ENCODE data around the gene RUNX1.

RUNX1 gene

GRCh38 chr21:34991366-34991957 lies 57.6 kb downstream of the RUNX1 start:
- DNase-seq, result no peak

GRCh38 chr21:34990842-34991241 lies 58.3 kb downstream of the RUNX1 start:
- no peak for DNase-seq

- peak; percentile 80 for DNase-seq
These were observed 59.6 kb downstream of the RUNX1 start for GRCh38 chr21:34989337-34990151.

GRCh38 chr21:34988625-34989024 lies 60.5 kb downstream of the RUNX1 start:
- DNase-seq, result no peak

GRCh38 chr21:34988139-34988538 lies 61.0 kb downstream of the RUNX1 start:
- DNase-seq, result no peak

- DNase-seq, result no peak
These were observed 61.5 kb downstream of the RUNX1 start for GRCh38 chr21:34987501-34988072.

GRCh38 chr21:34986561-34987500 lies 62.3 kb downstream of the RUNX1 start:
- peak; percentile 86 for DNase-seq

GRCh38 chr21:34984356-34985058 lies 64.6 kb downstream of the RUNX1 start:
- no peak for DNase-seq

- peak; percentile 82 for DNase-seq
These were observed 65.4 kb downstream of the RUNX1 start for GRCh38 chr21:34983680-34984086.

GRCh38 chr21:34981791-34982190 lies 67.3 kb downstream of the RUNX1 start:
- no peak for DNase-seq

GRCh38 chr21:34980423-34981115 lies 68.5 kb downstream of the RUNX1 start:
- no peak for DNase-seq

- no peak for DNase-seq
These were observed 69.7 kb downstream of the RUNX1 start for GRCh38 chr21:34979383-34979782.

- no peak for DNase-seq
These were observed 71.8 kb downstream of the RUNX1 start for GRCh38 chr21:34977333-34977732.

GRCh38 chr21:34974162-34974981 lies 74.7 kb downstream of the RUNX1 start:
- peak; percentile 62 for DNase-seq

- DNase-seq, result no peak
These were observed 75.4 kb downstream of the RUNX1 start for GRCh38 chr21:34973685-34974084.

GRCh38 chr21:34971656-34972055 lies 77.4 kb downstream of the RUNX1 start:
- no peak for DNase-seq

GRCh38 chr21:34970566-34970965 lies 78.5 kb downstream of the RUNX1 start:
- DNase-seq, result no peak

GRCh38 chr21:34970167-34970500 lies 79.0 kb downstream of the RUNX1 start:
- no peak for DNase-seq

GRCh38 chr21:34969423-34970166 lies 79.5 kb downstream of the RUNX1 start:
- DNase-seq, result no peak
